OCI-LY3 (cell line): ENCODE data around the gene STAT6.
"Not testable (repeated sequence)": the region's sequence is repeated elsewhere in the genome, so short reads cannot be mapped to it uniquely, and the experiment has no call there.

Experiments used
- H2AFZ ChIP-seq: fragments of 200-600, 300-600 bp; shearing (Covaris generic); 2 replicates; pipeline ENCODE4 v1.6.0; 2014; ENCODE audit warnings: antibody characterized with exemption, low read depth, low read length
- H3K27ac ChIP-seq: fragments of 200-600, 300-600 bp; sonication (generic); 2 replicates; pipeline ENCODE4 v1.5.1; 2014; ENCODE audit warnings: mild to moderate bottlenecking, low read length, moderate library complexity, mixed read lengths
- H3K27me3 ChIP-seq: fragments of 200-600, 300-600 bp; sonication (generic); 2 replicates; pipeline ENCODE4 v1.6.1; 2014; ENCODE audit warnings: low read depth, low read length, mixed read lengths
- H3K36me3 ChIP-seq: fragments of 200-600, 300-600 bp; sonication (generic); replicated peaks from 2 replicates; pipeline ENCODE3; 2014; ENCODE audit warnings: low read depth, low read length, mixed read lengths
- H3K4me1 ChIP-seq: fragments of 300-600, 200-600 bp; sonication (generic); 2 replicates; pipeline ENCODE4 v1.6.1; 2014; ENCODE audit warnings: low read length, mixed read lengths
- H3K4me2 ChIP-seq: fragments of 200-600, 300-600 bp; sonication (generic); 2 replicates; pipeline ENCODE4 v1.6.1; 2014; ENCODE audit warnings: low read length, mixed read lengths
- H3K4me3 ChIP-seq: fragments of 300-600, 200-600 bp; sonication (generic); 2 replicates; pipeline ENCODE4 v1.5.1; 2014; ENCODE audit warnings: antibody characterized with exemption, mild to moderate bottlenecking, low read length, moderate library complexity
- H3K79me2 ChIP-seq: fragments of 300-600, 200-600 bp; shearing (Covaris generic); 2 replicates; pipeline ENCODE4 v1.6.1; 2014; ENCODE audit warnings: mild to moderate bottlenecking, low read length, mixed read lengths
- H3K9ac ChIP-seq: fragments of 300-600, 200-600 bp; shearing (Covaris generic); 2 replicates; pipeline ENCODE4 v1.6.0; 2014; ENCODE audit warnings: mild to moderate bottlenecking, low read length, moderate library complexity
- H3K9me3 ChIP-seq: fragments of 200-600, 300-600 bp; shearing (Covaris generic); 2 replicates; pipeline ENCODE4 v1.6.1; 2014; ENCODE audit warnings: low read length, mixed read lengths; ENCODE audit not compliant: insufficient read depth
- H4K20me1 ChIP-seq: fragments of 200-600, 300-600 bp; sonication (generic); 2 replicates; pipeline ENCODE4 v1.6.1; 2016; ENCODE audit warnings: low read length, mixed read lengths; ENCODE audit not compliant: insufficient read depth
- EZH2phosphoT487 ChIP-seq: fragments of 200-600 bp; shearing (Covaris generic); IDR thresholded peaks from 2 replicates; pipeline ENCODE4 v1.6.1; 2018; ENCODE audit warnings: antibody characterized with exemption, mixed run types, low read depth
- TF ChIP-seq, protein P1 (sequence below): fragments of 200-600, 300-600 bp; sonication (generic); IDR thresholded peaks from 2 replicates; pipeline ENCODE4 v1.5.1; 2014; ENCODE audit warnings: antibody characterized with exemption, low read length, low read depth

STAT6 gene

GRCh38 chr12:57126061-57126460 is 14.9 kb upstream of the STAT6 start:
- Histone ChIP-seq H3K27me3 (peaks cover 34% of the 10 kb centered on the region), H3K4me2 (no peak overlapping the region), H4K20me1 (no peaks in the 10 kb centered on the region), H3K27ac (no peak overlapping the region), H3K9ac (no peak overlapping the region), H3K4me1 (peaks cover 29% of the 10 kb centered on the region), H3K9me3 (peaks cover 7% of the 10 kb centered on the region; the same call in 1 of the 2 replicates), H2AFZ (no peak overlapping the region), H3K79me2 (no peaks in the 10 kb centered on the region), H3K4me3 (no peak overlapping the region), H3K36me3 (peaks cover 3% of the 10 kb centered on the region)
- no peak for TF ChIP-seq EZH2phosphoT487
- TF ChIP-seq, protein P1, sequence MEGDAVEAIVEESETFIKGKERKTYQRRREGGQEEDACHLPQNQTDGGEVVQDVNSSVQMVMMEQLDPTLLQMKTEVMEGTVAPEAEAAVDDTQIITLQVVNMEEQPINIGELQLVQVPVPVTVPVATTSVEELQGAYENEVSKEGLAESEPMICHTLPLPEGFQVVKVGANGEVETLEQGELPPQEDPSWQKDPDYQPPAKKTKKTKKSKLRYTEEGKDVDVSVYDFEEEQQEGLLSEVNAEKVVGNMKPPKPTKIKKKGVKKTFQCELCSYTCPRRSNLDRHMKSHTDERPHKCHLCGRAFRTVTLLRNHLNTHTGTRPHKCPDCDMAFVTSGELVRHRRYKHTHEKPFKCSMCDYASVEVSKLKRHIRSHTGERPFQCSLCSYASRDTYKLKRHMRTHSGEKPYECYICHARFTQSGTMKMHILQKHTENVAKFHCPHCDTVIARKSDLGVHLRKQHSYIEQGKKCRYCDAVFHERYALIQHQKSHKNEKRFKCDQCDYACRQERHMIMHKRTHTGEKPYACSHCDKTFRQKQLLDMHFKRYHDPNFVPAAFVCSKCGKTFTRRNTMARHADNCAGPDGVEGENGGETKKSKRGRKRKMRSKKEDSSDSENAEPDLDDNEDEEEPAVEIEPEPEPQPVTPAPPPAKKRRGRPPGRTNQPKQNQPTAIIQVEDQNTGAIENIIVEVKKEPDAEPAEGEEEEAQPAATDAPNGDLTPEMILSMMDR = no peak

- H3K4me1 ChIP-seq = peaks cover 17% of the 10 kb centered on the region
- H2AFZ ChIP-seq = no peak overlapping the region; the same call in 1 of the 2 replicates
- H3K4me2 ChIP-seq = no peak overlapping the region
- peaks cover 19% of the 10 kb centered on the region for H3K27me3 ChIP-seq
- no peak for TF ChIP-seq EZH2phosphoT487
- TF ChIP-seq, protein P1 = peak; percentile 81
- H3K79me2 ChIP-seq = no peaks in the 10 kb centered on the region
- H3K36me3 ChIP-seq = peaks cover 3% of the 10 kb centered on the region
- no peak overlapping the region for H3K27ac ChIP-seq
- no peak overlapping the region for H3K9ac ChIP-seq
- H3K4me3 ChIP-seq = no peak overlapping the region
- no peaks in the 10 kb centered on the region for H4K20me1 ChIP-seq
- H3K9me3 ChIP-seq = peaks cover 7% of the 10 kb centered on the region; the same call in 1 of the 2 replicates
These were observed 13.2 kb upstream of the STAT6 start for GRCh38 chr12:57124261-57124877.

- Histone ChIP-seq H2AFZ (no peak overlapping the region; the same call in 1 of the 2 replicates), H3K36me3 (peaks cover 3% of the 10 kb centered on the region), H4K20me1 (no peaks in the 10 kb centered on the region), H3K4me2 (no peak overlapping the region), H3K27ac (no peak overlapping the region), H3K4me3 (no peak overlapping the region), H3K4me1 (peaks cover 19% of the 10 kb centered on the region), H3K9me3 (peaks cover 7% of the 10 kb centered on the region; the same call in 1 of the 2 replicates), H3K79me2 (no peaks in the 10 kb centered on the region), H3K27me3 (peaks cover 15% of the 10 kb centered on the region), H3K9ac (no peak overlapping the region)
- no peak for TF ChIP-seq EZH2phosphoT487
- TF ChIP-seq, protein P1 = no peak
These were observed 12.7 kb upstream of the STAT6 start for GRCh38 chr12:57123813-57124212.

- not testable (repeated sequence) for H4K20me1 ChIP-seq, H3K4me2 ChIP-seq, H3K79me2 ChIP-seq, H3K27me3 ChIP-seq, H3K9me3 ChIP-seq, H2AFZ ChIP-seq, H3K4me3 ChIP-seq, H3K9ac ChIP-seq, H3K27ac ChIP-seq, H3K36me3 ChIP-seq
- peaks cover 16% of the 10 kb centered on the region for H3K4me1 ChIP-seq
These were observed 9.6 kb upstream of the STAT6 start for GRCh38 chr12:57120718-57121117.
